HepG2 (cell line): ENCODE results near the gene CNDP1. TPM values are rescaled to one million over a fixed set of nuclear protein-coding genes. Genes with fewer than 3 reads are reported as not detected.

ENCODE experiments used
- EP300 ChIP-seq, 3 experiments: sonication (generic) in 1 of 3; formaldehyde crosslinking in 1 of 3; IDR thresholded peaks; 2 replicates each; pipeline versions ENCODE4 v1.5.1 to v1.6.1; 2011 to 2020; ENCODE audit warnings: low read depth in 2 of 3, low read length in 2 of 3, borderline replicate concordance in 1 of 3, improper control_type of control experiment in 1 of 3, mild to moderate bottlenecking in 1 of 3, missing genetic modification reagents in 1 of 3, moderate library complexity in 1 of 3
- HOXA7 ChIP-seq: sonication (generic); formaldehyde crosslinking; IDR thresholded peaks from 2 replicates; pipeline ENCODE4 v1.8.1; 2022; ENCODE audit warnings: mild to moderate bottlenecking, missing genetic modification reagents, moderate library complexity
- PITX1 ChIP-seq: sonication (generic); formaldehyde crosslinking; IDR thresholded peaks from 2 replicates; pipeline ENCODE4 v1.5.1; 2020; ENCODE audit warnings: mild to moderate bottlenecking, missing genetic modification reagents
- RFX1 ChIP-seq: fragments of 450-650 bp; IDR thresholded peaks from 2 replicates; pipeline ENCODE4 v1.6.1; 2017
- SMC3 ChIP-seq: IDR thresholded peaks from 2 replicates; pipeline ENCODE4 v1.6.1; 2011; ENCODE audit warnings: low read length, improper control_type of control experiment
- THAP9 ChIP-seq: sonication (generic); formaldehyde crosslinking; IDR thresholded peaks from 2 replicates; pipeline ENCODE4; 2020; ENCODE audit warnings: missing genetic modification reagents, mild to moderate bottlenecking, borderline replicate concordance
- ZNF224 ChIP-seq: sonication (generic); formaldehyde crosslinking; IDR thresholded peaks from 2 replicates; pipeline ENCODE4 v1.5.0; 2020; ENCODE audit warnings: mild to moderate bottlenecking, missing genetic modification reagents
- ZNF225 ChIP-seq: sonication (generic); formaldehyde crosslinking; IDR thresholded peaks from 2 replicates; pipeline ENCODE4 v1.4.0; 2020; ENCODE audit warnings: mild to moderate bottlenecking, missing genetic modification reagents
- ZNF235 ChIP-seq: sonication (generic); formaldehyde crosslinking; IDR thresholded peaks from 2 replicates; pipeline ENCODE4 v1.8.1; 2023; ENCODE audit warnings: mild to moderate bottlenecking, missing genetic modification reagents, borderline replicate concordance
- ZNF280D ChIP-seq: sonication (generic); formaldehyde crosslinking; IDR thresholded peaks from 2 replicates; pipeline ENCODE4 v1.5.1; 2020; ENCODE audit warnings: mild to moderate bottlenecking, missing genetic modification reagents
- ZNF354B ChIP-seq: sonication (generic); formaldehyde crosslinking; IDR thresholded peaks from 2 replicates; pipeline ENCODE4 v1.8.0; 2022; ENCODE audit warnings: mild to moderate bottlenecking, missing genetic modification reagents
- ZNF460 ChIP-seq: sonication (generic); formaldehyde crosslinking; IDR thresholded peaks from 2 replicates; pipeline ENCODE4 v1.5.1; 2020; ENCODE audit warnings: missing genetic modification reagents, mild to moderate bottlenecking, borderline replicate concordance
- ZNF562 ChIP-seq: sonication (generic); formaldehyde crosslinking; IDR thresholded peaks from 2 replicates; pipeline ENCODE4 v1.8.0; 2022; ENCODE audit warnings: missing genetic modification reagents, borderline replicate concordance
- ZNF687 ChIP-seq: sonication (generic); formaldehyde crosslinking; IDR thresholded peaks from 2 replicates; pipeline ENCODE4 v1.5.1; 2020; ENCODE audit warnings: mild to moderate bottlenecking, missing genetic modification reagents, moderate library complexity
- ZNF691 ChIP-seq: sonication (generic); formaldehyde crosslinking; IDR thresholded peaks from 2 replicates; pipeline ENCODE4 v1.4.0; 2020; ENCODE audit warnings: missing genetic modification reagents, low read depth, mild to moderate bottlenecking, borderline replicate concordance
- ZSCAN22 ChIP-seq: sonication (generic); formaldehyde crosslinking; IDR thresholded peaks from 2 replicates; pipeline ENCODE4 v1.4.0; 2020; ENCODE audit warnings: mild to moderate bottlenecking, missing genetic modification reagents
- polyA plus RNA-seq, 8 experiments: library from polyadenylated mRNA; depleted of rRNA in 3 of 8; stranded (reverse) in 7 of 8; unstranded in 1 of 8; fragments of >200 nt; fragmentation: Illumina TruSeq in 4 of 8; extraction: Trizol in 4 of 8; gene quantifications; 2 replicates each; pipeline versions ENCODE4 v1.2.1 to v1.2.3, GENCODE V29; 2011 to 2016; ENCODE audit warnings: low read depth in 4 of 8, missing spikeins in 1 of 8, mixed read lengths in 1 of 8; ENCODE audit not compliant: insufficient read depth in 1 of 8
- total RNA-seq, 5 experiments: library from RNA; depleted of rRNA; stranded (reverse); fragments of >200 nt; fragmentation: Illumina TruSeq; extraction: Trizol; gene quantifications; 2 replicates each; pipeline ENCODE4 v1.2.3, GENCODE V29; 2016; ENCODE audit warnings: low read depth in 1 of 5

CNDP1 gene
- total and polyA plus RNA-seq, 2 of the 13 experiments (the other 11 are each of a cell fraction or from before 2014, with no cell fraction given), result 0.01 TPM; not detected in 1

- peak; percentile 91 for TF ChIP-seq ZNF280D (CRISPR knock-in tag)
- TF ChIP-seq SMC3, result no peak
- TF ChIP-seq HOXA7, result no peak
- TF ChIP-seq ZNF460 (CRISPR knock-in tag), result no peak; the same call in 1 of the 2 replicates
- peak; percentile 39; the same call in 1 of the 2 replicates for TF ChIP-seq ZNF354B (CRISPR knock-in tag)
- peak; percentile 70 to 86; a peak in 2 of 4 replicates for TF ChIP-seq EP300 (IDR thresholded peaks at IDR 0.05; ENCODE audit: low read depth in 2 of 2, low read length in 2 of 2)
- peak; percentile 70 for TF ChIP-seq EP300 (CRISPR knock-in tag; IDR thresholded peaks at IDR 0.05; ENCODE audit: borderline replicate concordance)
- no peak for TF ChIP-seq ZNF235 (CRISPR knock-in tag)
- TF ChIP-seq ZNF562, result no peak
- peak; percentile 30; the same call in 1 of the 2 replicates for TF ChIP-seq THAP9
- peak; percentile 78; the same call in 1 of the 2 replicates for TF ChIP-seq PITX1 (CRISPR knock-in tag)
- TF ChIP-seq ZNF225 (CRISPR knock-in tag), result no peak; the same call in 1 of the 2 replicates
- peak; percentile 93; the same call in 1 of the 2 replicates for TF ChIP-seq ZNF691 (CRISPR knock-in tag)
- TF ChIP-seq ZSCAN22 (CRISPR knock-in tag), result no peak
- TF ChIP-seq RFX1, result no peak
- peak; percentile 94 for TF ChIP-seq ZNF687
- peak; percentile 82 for TF ChIP-seq ZNF224 (CRISPR knock-in tag)
Measured at GRCh38 chr18:74541703-74542555, 7.6 kb downstream of the CNDP1 start (continued).
